ENCODE measurements around the gene ZDHHC11.
"Not testable (repeated sequence)": the region's sequence is repeated elsewhere in the genome, so short reads cannot be mapped to it uniquely, and the experiment has no call there.

Gene ZDHHC11

GRCh38 chr5:774304-774703, 76.5 kb downstream of the ZDHHC11 start:
- DNase-seq: peak in 1 of 2 donors; percentile 18

GRCh38 chr5:773517-774264, 77.1 kb downstream of the ZDHHC11 start:
- no peak for DNase-seq

GRCh38 chr5:772931-773330, 77.9 kb downstream of the ZDHHC11 start:
- DNase-seq: peak in 1 of 2 donors; percentile 18

- DNase-seq: peak in 1 of 2 donors; percentile 9
These were observed 78.3 kb downstream of the ZDHHC11 start for GRCh38 chr5:772547-772890.

GRCh38 chr5:771841-772546, 78.8 kb downstream of the ZDHHC11 start:
- peak in 1 of 2 donors; percentile 11 for DNase-seq

GRCh38 chr5:771087-771781, 79.6 kb downstream of the ZDHHC11 start:
- not testable (repeated sequence) for DNase-seq

GRCh38 chr5:770585-770984, 80.2 kb downstream of the ZDHHC11 start:
- not testable (repeated sequence) for DNase-seq

- not testable (repeated sequence) for DNase-seq
These were observed 81.2 kb downstream of the ZDHHC11 start for GRCh38 chr5:769485-770145.

- DNase-seq: peak; percentile 1 to 15
These were observed 83.9 kb downstream of the ZDHHC11 start for GRCh38 chr5:766666-767431.

- DNase-seq: peak in 1 of 2 donors; percentile 18
These were observed 84.7 kb downstream of the ZDHHC11 start for GRCh38 chr5:765948-766631.

GRCh38 chr5:763998-764781, 86.6 kb downstream of the ZDHHC11 start:
- DNase-seq: no peak

- no peak for DNase-seq
These were observed 87.4 kb downstream of the ZDHHC11 start for GRCh38 chr5:763397-763796.

- not testable (repeated sequence) for DNase-seq
These were observed 87.8 kb downstream of the ZDHHC11 start for GRCh38 chr5:762996-763395.

- DNase-seq: peak; percentile 0 to 26
These were observed 88.7 kb downstream of the ZDHHC11 start for GRCh38 chr5:761854-762710.

GRCh38 chr5:761059-761771, 89.6 kb downstream of the ZDHHC11 start:
- peak; percentile 0 to 28 for DNase-seq

GRCh38 chr5:760363-761058, 90.3 kb downstream of the ZDHHC11 start:
- DNase-seq: peak; percentile 1 to 30

- peak; percentile 0 to 32 for DNase-seq
These were observed 90.9 kb downstream of the ZDHHC11 start for GRCh38 chr5:759781-760362.

- DNase-seq: peak; percentile 37 to 68
These were observed 91.6 kb downstream of the ZDHHC11 start for GRCh38 chr5:759111-759751.
